ENCODE measurements around the gene IRX2. TPM values are rescaled to one million over a fixed set of nuclear protein-coding genes. Genes with fewer than 3 reads are reported as not detected.
A peak's percentile ranks its signal among the peaks of the same experiment; 100 is the strongest.

IRX2 gene
- polyA plus RNA-seq, 3 donors = not detected

DNA sequence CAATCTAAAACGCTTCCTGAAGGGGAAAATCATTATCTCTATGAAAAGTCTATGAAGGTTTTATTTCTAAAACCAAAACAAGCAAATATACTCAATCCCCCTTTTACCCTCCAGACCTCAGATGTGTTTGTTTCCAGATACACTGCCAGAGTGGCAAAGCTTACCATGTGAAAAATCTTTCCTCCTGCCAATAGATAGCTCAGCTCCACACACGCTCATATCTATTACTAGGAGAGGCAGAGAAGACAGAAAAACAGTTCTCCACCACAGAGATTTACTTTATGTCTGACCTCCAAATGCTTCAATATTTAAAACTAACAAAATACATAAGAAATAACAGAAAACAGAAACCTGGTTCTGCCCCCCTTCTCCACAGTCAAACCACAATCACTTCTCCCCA lies 7.0 kb downstream of the IRX2 start:
- no peak overlapping the region for H3K9ac ChIP-seq (ENCODE audit: insufficient read depth, low read length, poor library complexity, severe bottlenecking)
- no peak for DNase-seq
- TF ChIP-seq, protein P1, sequence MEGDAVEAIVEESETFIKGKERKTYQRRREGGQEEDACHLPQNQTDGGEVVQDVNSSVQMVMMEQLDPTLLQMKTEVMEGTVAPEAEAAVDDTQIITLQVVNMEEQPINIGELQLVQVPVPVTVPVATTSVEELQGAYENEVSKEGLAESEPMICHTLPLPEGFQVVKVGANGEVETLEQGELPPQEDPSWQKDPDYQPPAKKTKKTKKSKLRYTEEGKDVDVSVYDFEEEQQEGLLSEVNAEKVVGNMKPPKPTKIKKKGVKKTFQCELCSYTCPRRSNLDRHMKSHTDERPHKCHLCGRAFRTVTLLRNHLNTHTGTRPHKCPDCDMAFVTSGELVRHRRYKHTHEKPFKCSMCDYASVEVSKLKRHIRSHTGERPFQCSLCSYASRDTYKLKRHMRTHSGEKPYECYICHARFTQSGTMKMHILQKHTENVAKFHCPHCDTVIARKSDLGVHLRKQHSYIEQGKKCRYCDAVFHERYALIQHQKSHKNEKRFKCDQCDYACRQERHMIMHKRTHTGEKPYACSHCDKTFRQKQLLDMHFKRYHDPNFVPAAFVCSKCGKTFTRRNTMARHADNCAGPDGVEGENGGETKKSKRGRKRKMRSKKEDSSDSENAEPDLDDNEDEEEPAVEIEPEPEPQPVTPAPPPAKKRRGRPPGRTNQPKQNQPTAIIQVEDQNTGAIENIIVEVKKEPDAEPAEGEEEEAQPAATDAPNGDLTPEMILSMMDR (IDR thresholded peaks at IDR 0.05) = no peak
- intact Hi-C loops (cut with micrococcal nuclease) = no loop called here
- WGBS (ENCODE audit: insufficient coverage) = no CpG with 5 or more reads among the region's 2 CpGs
- peaks cover 77 to 91% (median 88%) of the 10 kb centered on the region in 3 donors for H3K27me3 Mint-ChIP-seq (ENCODE audit: low read depth in 3 of 3)
- H3K79me2 ChIP-seq (ENCODE audit: insufficient read depth, low read length) = no peaks in the 10 kb centered on the region
- H3K36me3 ChIP-seq (replicated peaks in 1 of 2; ENCODE audit: control insufficient read depth in 1 of 2, insufficient read depth in 2 of 2, low read length in 2 of 2) = no peaks in the 10 kb centered on the region
- H3K36me3 Mint-ChIP-seq = peaks cover 3% of the 10 kb centered on the region in 2 donors
- no peaks in the 10 kb centered on the region for H4K20me1 ChIP-seq (ENCODE audit: insufficient read depth, low read length)
- H3K9me3 Mint-ChIP-seq = peaks cover 0 to 19% (median 12%) of the 10 kb centered on the region in 7 donors
- H3K4me3 Mint-ChIP-seq = peak overlapping the region in 1 of 2 donors; percentile 84
- H3K4me1 ChIP-seq (ENCODE audit: control insufficient read depth in 1 of 2, insufficient read depth in 2 of 2, low read length in 2 of 2) = no peaks in the 10 kb centered on the region
- H3K9me3 ChIP-seq (replicated peaks in 1 of 2; ENCODE audit: control insufficient read depth in 1 of 2, insufficient read depth in 1 of 2, low read length in 2 of 2) = peaks cover 0 to 36% of the 10 kb centered on the region in 2 donors
- no peak overlapping the region for H3K4me2 ChIP-seq (replicated peaks; ENCODE audit: extremely low read depth, low read length, poor library complexity, severe bottlenecking)
- no peaks in the 10 kb centered on the region for H3K4me1 Mint-ChIP-seq
- H3K27ac Mint-ChIP-seq = no peak overlapping the region
- no peak overlapping the region for H2AFZ ChIP-seq (ENCODE audit: insufficient read depth, low read depth, low read length, poor library complexity, severe bottlenecking)
- H3K27me3 ChIP-seq (ENCODE audit: control insufficient read depth in 2 of 2, insufficient read depth in 2 of 2, low read length in 2 of 2) = peaks cover 77 to 93% of the 10 kb centered on the region in 2 donors
- H3K4me3 ChIP-seq (replicated peaks in 1 of 3; ENCODE audit: low read depth in 2 of 3, low read length in 3 of 3) = no peak overlapping the region
- no peak overlapping the region for H3K27ac ChIP-seq (ENCODE audit: low read depth in 1 of 2, low read length in 2 of 2)

DNA sequence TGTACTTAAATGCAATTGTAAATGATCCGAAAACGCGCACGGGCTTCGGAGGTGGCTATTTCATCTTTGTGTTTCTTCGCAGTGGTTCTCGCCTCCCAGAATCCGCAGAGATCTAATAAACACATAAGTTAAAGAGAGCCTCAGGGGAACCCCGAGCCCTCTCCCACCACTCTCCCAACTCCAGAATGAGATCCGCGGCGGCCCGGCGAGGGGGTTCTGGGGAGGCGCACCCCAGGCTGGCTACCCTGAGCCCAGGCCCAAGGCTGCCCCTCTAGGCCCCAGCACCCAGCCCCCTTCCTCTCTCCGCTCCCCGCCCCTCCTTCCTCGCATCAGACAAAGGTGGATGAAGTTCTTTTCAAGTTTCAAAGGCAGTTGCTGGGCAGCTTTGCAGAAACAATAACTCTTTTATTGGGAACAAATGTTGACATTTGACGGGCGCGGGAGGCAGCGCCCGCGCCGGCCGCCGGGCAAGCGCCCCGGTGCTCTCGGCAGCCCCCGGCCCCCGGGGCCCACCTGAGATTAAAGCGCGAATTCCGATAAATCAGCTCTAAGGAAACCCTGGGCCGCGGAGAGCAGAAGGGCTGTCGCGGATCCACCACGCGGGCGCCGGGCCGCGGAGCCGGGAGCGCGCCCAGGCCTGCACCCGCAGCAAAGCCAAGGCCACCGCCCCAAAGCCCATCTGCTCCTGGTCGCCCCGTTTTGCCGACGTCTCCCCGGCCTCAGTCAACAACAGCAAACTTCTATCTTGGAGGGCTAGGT lies 8.4 kb downstream of the IRX2 start:
- peaks cover 88 to 98% of the 10 kb centered on the region in 2 donors for H3K27me3 ChIP-seq (ENCODE audit: control insufficient read depth in 2 of 2, insufficient read depth in 2 of 2, low read length in 2 of 2)
- Mint-ChIP-seq H3K4me1 (no peaks in the 10 kb centered on the region), H3K27me3 (ENCODE audit: low read depth in 3 of 3) (peaks cover 82 to 94% (median 89%) of the 10 kb centered on the region in 3 donors), H3K36me3 (no peaks in the 10 kb centered on the region), H3K4me3 (peak overlapping the region in 1 of 2 donors; percentile 84), H3K9me3 (peaks cover 0 to 18% (median 10%) of the 10 kb centered on the region in 7 donors), H3K27ac (no peak overlapping the region)
- intact Hi-C loops (cut with micrococcal nuclease) = no loop called here
- no peak overlapping the region for H3K4me3 ChIP-seq (replicated peaks in 1 of 3; ENCODE audit: low read depth in 2 of 3, low read length in 3 of 3)
- no peaks in the 10 kb centered on the region for H3K36me3 ChIP-seq (replicated peaks in 1 of 2; ENCODE audit: control insufficient read depth in 1 of 2, insufficient read depth in 2 of 2, low read length in 2 of 2)
- WGBS (ENCODE audit: insufficient coverage) = under 1% methylated on average over 35 of the region's 55 CpGs
- no peaks in the 10 kb centered on the region for H3K79me2 ChIP-seq (ENCODE audit: insufficient read depth, low read length)
- peaks cover 0 to 30% of the 10 kb centered on the region in 2 donors for H3K9me3 ChIP-seq (replicated peaks in 1 of 2; ENCODE audit: control insufficient read depth in 1 of 2, insufficient read depth in 1 of 2, low read length in 2 of 2)
- H2AFZ ChIP-seq (ENCODE audit: insufficient read depth, low read depth, low read length, poor library complexity, severe bottlenecking) = no peak overlapping the region
- no peak overlapping the region for H3K27ac ChIP-seq (ENCODE audit: low read depth in 1 of 2, low read length in 2 of 2)
- TF ChIP-seq, protein P1 (IDR thresholded peaks at IDR 0.05) = no peak
- DNase-seq = no peak
- H4K20me1 ChIP-seq (ENCODE audit: insufficient read depth, low read length) = no peaks in the 10 kb centered on the region
- H3K4me2 ChIP-seq (replicated peaks; ENCODE audit: extremely low read depth, low read length, poor library complexity, severe bottlenecking) = no peak overlapping the region
- no peak overlapping the region for H3K9ac ChIP-seq (ENCODE audit: insufficient read depth, low read length, poor library complexity, severe bottlenecking)
- no peaks in the 10 kb centered on the region for H3K4me1 ChIP-seq (ENCODE audit: control insufficient read depth in 1 of 2, insufficient read depth in 2 of 2, low read length in 2 of 2)
